GM13976 (cell line): ENCODE measurements around the gene SLAMF7.

Experiments
- DNase-seq: peaks from one replicate; pipeline ENCODE4 v3.0.0; 2012; ENCODE audit warnings: low spot score
- CTCF ChIP-seq: IDR thresholded peaks from 2 replicates; pipeline ENCODE4 v1.5.1; 2012; ENCODE audit warnings: borderline replicate concordance, mild to moderate bottlenecking; ENCODE audit not compliant: insufficient read depth; ENCODE audit errors: extremely low read depth, missing control alignments, control extremely low read depth
- in situ Hi-C: fragments of 300-500 bp; cut with MboI; formaldehyde crosslinking; loops from one replicate; pipeline ENCODE4 v1.12.0; 2022; ENCODE audit warnings: low sequenced_read_pairs, mixed read lengths, inconsistent platforms; ENCODE audit not compliant: unreplicated experiment

SLAMF7 gene

GRCh38 chr1:160720356-160721085 lies 18.5 kb upstream of the SLAMF7 start:
- TF ChIP-seq CTCF, result no peak
- DNase-seq, result no peak
- in situ Hi-C loops, result loop anchor here (10.0 kb wide), 1 partner anchor 114 kb away; no protein-coding TSS in a partner anchor

GRCh38 chr1:160721473-160721872 lies 17.6 kb upstream of the SLAMF7 start:
- in situ Hi-C loops, result loop anchor here (10.0 kb wide), 1 partner anchor 113 kb away; no protein-coding TSS in a partner anchor
- TF ChIP-seq CTCF, result no peak
- no peak for DNase-seq

GRCh38 chr1:160722726-160723125 lies 16.3 kb upstream of the SLAMF7 start:
- no peak for TF ChIP-seq CTCF
- DNase-seq, result no peak
- in situ Hi-C loops, result loop anchor here (10.0 kb wide), 1 partner anchor 112 kb away; no protein-coding TSS in a partner anchor

- TF ChIP-seq CTCF, result no peak
- DNase-seq, result no peak
- in situ Hi-C loops, result loop anchor here (10.0 kb wide), 1 partner anchor 111 kb away; no protein-coding TSS in a partner anchor
Observed at GRCh38 chr1:160723332-160723731, 15.7 kb upstream of the SLAMF7 start.

- in situ Hi-C loops, result loop anchor here (10.0 kb wide), 1 partner anchor 110 kb away; no protein-coding TSS in a partner anchor
- DNase-seq, result no peak
- no peak for TF ChIP-seq CTCF
Observed at GRCh38 chr1:160724465-160725242, 14.4 kb upstream of the SLAMF7 start.

- in situ Hi-C loops, result loop anchor here (10.0 kb wide), 1 partner anchor 109 kb away; no protein-coding TSS in a partner anchor
- no peak for TF ChIP-seq CTCF
- DNase-seq, result peak; percentile 34
Observed at GRCh38 chr1:160726114-160726497, 12.9 kb upstream of the SLAMF7 start.
